HG03378 (cell line): ENCODE results near the gene CCNI.
"Not testable (repeated sequence)": the region's sequence is repeated elsewhere in the genome, so short reads cannot be mapped to it uniquely, and the experiment has no call there.

ENCODE experiments used
- ATAC-seq: cut with Tn5 transposase; IDR thresholded peaks from one replicate; pipeline ENCODE4 v1.9.1; 2021; ENCODE audit warnings: mild to moderate bottlenecking, moderate library complexity; ENCODE audit not compliant: unreplicated experiment

CCNI gene

GRCh38 chr4:77082886-77083608, 7.3 kb upstream of the CCNI start:
- no peak for ATAC-seq

GRCh38 chr4:77080806-77081205, 5.0 kb upstream of the CCNI start:
- ATAC-seq: not testable (repeated sequence)

GRCh38 chr4:77079281-77079680, 3.5 kb upstream of the CCNI start:
- ATAC-seq: no peak

GRCh38 chr4:77078401-77078800, 2.6 kb upstream of the CCNI start:
- no peak for ATAC-seq

GRCh38 chr4:77076889-77077635, 1.3 kb upstream of the CCNI start:
- ATAC-seq: no peak

- ATAC-seq: peak; percentile 23
These were observed 571 bp downstream of the CCNI start for GRCh38 chr4:77074981-77075855.

- ATAC-seq: no peak
These were observed 1.4 kb downstream of the CCNI start for GRCh38 chr4:77074381-77074831.

- no peak for ATAC-seq
These were observed 1.8 kb downstream of the CCNI start for GRCh38 chr4:77073981-77074380.

GRCh38 chr4:77073106-77073809, 2.5 kb downstream of the CCNI start:
- ATAC-seq: no peak

GRCh38 chr4:77072195-77072753, 3.5 kb downstream of the CCNI start:
- ATAC-seq: no peak

- not testable (repeated sequence) for ATAC-seq
These were observed 6.3 kb downstream of the CCNI start for GRCh38 chr4:77069514-77069913.

GRCh38 chr4:77065382-77065781, 10.4 kb downstream of the CCNI start:
- no peak for ATAC-seq

GRCh38 chr4:77062856-77063255, 12.9 kb downstream of the CCNI start:
- ATAC-seq: no peak

- no peak for ATAC-seq
These were observed 23.4 kb downstream of the CCNI start for GRCh38 chr4:77052352-77052751.

GRCh38 chr4:77050962-77051361, 24.8 kb downstream of the CCNI start:
- no peak for ATAC-seq

GRCh38 chr4:77047037-77047436, 28.8 kb downstream of the CCNI start:
- ATAC-seq: no peak

- no peak for ATAC-seq
These were observed 30.3 kb downstream of the CCNI start for GRCh38 chr4:77045490-77045889.

GRCh38 chr4:77044461-77045150, 31.2 kb downstream of the CCNI start:
- ATAC-seq: peak; percentile 46

- ATAC-seq: no peak
These were observed 32.2 kb downstream of the CCNI start for GRCh38 chr4:77043507-77044136.
